Dendritic cell treated with granulocyte-macrophage colony-stimulating factor and Interleukin-4, amounts not matched to agents 40 ng/mL and 50 ng/mL, for 4 days (primary cell): ENCODE measurements around the gene QSER1.
"Not testable (repeated sequence)": the region's sequence is repeated elsewhere in the genome, so short reads cannot be mapped to it uniquely, and the experiment has no call there.

Experiments used
- H3K27ac Mint-ChIP-seq: one replicate; pipeline ENCODE4 v1.8.0; 2022; ENCODE audit warnings: mild to moderate bottlenecking, mixed read lengths
- H3K27me3 Mint-ChIP-seq: one replicate; pipeline ENCODE4 v1.8.0; 2022; ENCODE audit warnings: mild to moderate bottlenecking, mixed read lengths
- H3K36me3 Mint-ChIP-seq: one replicate; pipeline ENCODE4 v1.8.0; 2022; ENCODE audit warnings: low read depth, mixed read lengths
- H3K4me1 Mint-ChIP-seq: one replicate; pipeline ENCODE4 v1.8.0; 2022; ENCODE audit warnings: low read depth, mixed read lengths
- H3K4me3 Mint-ChIP-seq: one replicate; pipeline ENCODE4 v1.8.0; 2022; ENCODE audit warnings: mild to moderate bottlenecking, moderate library complexity, mixed read lengths
- H3K9me3 Mint-ChIP-seq: one replicate; pipeline ENCODE4 v1.8.0; 2022; ENCODE audit warnings: mixed read lengths
- intact Hi-C: fragments of 100-400 bp; cut with micrococcal nuclease; formaldehyde crosslinking; loops from one replicate; pipeline ENCODE4 v1.15.0; 2022

QSER1 gene

DNA sequence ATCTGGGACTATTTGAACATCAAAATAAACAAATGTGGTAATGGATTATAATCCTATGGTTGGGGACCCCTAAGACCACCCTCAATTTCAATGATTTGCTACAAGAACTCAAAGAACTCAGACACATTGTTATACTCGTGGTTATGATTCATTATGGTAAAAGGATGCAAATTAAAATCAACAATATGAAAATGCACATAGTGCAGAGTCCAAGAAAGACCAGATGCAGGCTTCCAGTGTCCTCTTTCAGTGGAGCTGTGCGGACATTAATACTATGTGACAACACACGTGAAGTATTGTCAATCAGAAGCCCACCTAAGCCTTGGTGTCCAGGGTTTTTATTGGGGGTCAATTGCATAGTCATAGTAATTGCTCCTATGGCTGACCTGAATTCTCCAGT lies 9.2 kb upstream of the QSER1 start:
- intact Hi-C loops: loop anchor here (5.0 kb wide), 1 partner anchor 236 kb away; no protein-coding TSS in a partner anchor
- H3K9me3 Mint-ChIP-seq: no peaks in the 10 kb centered on the region
- no peak overlapping the region for H3K4me3 Mint-ChIP-seq
- H3K36me3 Mint-ChIP-seq: no peaks in the 10 kb centered on the region
- H3K27ac Mint-ChIP-seq: no peak overlapping the region
- H3K27me3 Mint-ChIP-seq: no peaks in the 10 kb centered on the region
- H3K4me1 Mint-ChIP-seq: no peaks in the 10 kb centered on the region

GRCh38 chr11:32884023-32884422 lies 8.6 kb upstream of the QSER1 start:
- no peaks in the 10 kb centered on the region for H3K36me3 Mint-ChIP-seq
- H3K27me3 Mint-ChIP-seq: no peaks in the 10 kb centered on the region
- intact Hi-C loops: loop anchor here (5.0 kb wide), 1 partner anchor 237 kb away; no protein-coding TSS in a partner anchor
- no peak overlapping the region for H3K4me3 Mint-ChIP-seq
- no peaks in the 10 kb centered on the region for H3K4me1 Mint-ChIP-seq
- H3K27ac Mint-ChIP-seq: no peak overlapping the region
- no peaks in the 10 kb centered on the region for H3K9me3 Mint-ChIP-seq

- intact Hi-C loops: loop anchor here (5.0 kb wide), 1 partner anchor 238 kb away; no protein-coding TSS in a partner anchor
- no peaks in the 10 kb centered on the region for H3K27me3 Mint-ChIP-seq
- H3K9me3 Mint-ChIP-seq: no peaks in the 10 kb centered on the region
- H3K27ac Mint-ChIP-seq: no peak overlapping the region
- H3K36me3 Mint-ChIP-seq: no peaks in the 10 kb centered on the region
- H3K4me3 Mint-ChIP-seq: no peak overlapping the region
- no peaks in the 10 kb centered on the region for H3K4me1 Mint-ChIP-seq
Observed at GRCh38 chr11:32884770-32885384, 7.7 kb upstream of the QSER1 start.

DNA sequence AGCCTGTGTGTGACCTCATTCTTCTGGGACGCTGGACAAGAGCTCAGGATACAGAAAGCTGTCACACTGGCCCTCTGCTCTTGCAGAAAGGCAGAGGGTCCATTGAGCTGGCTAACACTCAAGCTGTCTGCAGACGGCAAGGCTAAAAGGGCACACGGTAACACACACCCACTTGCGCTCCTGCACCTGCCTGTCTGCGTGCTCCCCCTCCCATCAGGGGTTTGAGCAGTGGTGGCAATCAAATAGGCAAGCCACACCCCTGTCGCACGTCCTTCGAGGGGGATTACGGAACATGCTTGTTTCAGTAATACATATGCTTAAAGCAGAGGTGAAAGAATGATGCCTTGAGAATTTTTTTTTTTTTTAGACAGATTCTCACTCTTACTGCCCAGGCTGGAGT lies 7.1 kb upstream of the QSER1 start:
- Mint-ChIP-seq H3K27ac (no peak overlapping the region), H3K4me1 (no peaks in the 10 kb centered on the region), H3K27me3 (peaks cover 3% of the 10 kb centered on the region), H3K4me3 (no peak overlapping the region), H3K36me3 (no peaks in the 10 kb centered on the region), H3K9me3 (no peaks in the 10 kb centered on the region)
- intact Hi-C loops: no loop called here

DNA sequence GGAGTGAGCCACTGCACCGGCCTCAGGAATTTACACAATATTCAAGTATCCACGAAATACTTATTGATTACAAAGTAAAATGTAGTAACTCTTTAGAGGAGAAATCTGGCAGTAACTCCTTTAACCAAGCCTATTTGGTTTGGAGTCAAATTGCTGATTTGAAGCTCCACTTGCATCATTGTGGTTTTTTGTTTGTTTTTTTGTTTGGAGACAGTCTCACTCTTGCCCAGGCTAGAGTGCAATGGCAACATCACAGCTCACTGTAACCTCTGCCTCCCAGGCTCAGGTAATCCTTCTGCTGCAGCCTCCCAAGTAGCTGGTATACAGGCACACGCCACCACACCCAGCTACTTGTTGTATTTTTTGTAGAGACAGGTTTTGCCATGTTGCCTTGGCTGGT lies 6.4 kb upstream of the QSER1 start:
- Mint-ChIP-seq H3K36me3 (no peaks in the 10 kb centered on the region), H3K27ac (no peak overlapping the region), H3K4me3 (no peak overlapping the region), H3K9me3 (no peaks in the 10 kb centered on the region), H3K4me1 (peaks cover 2% of the 10 kb centered on the region), H3K27me3 (peaks cover 3% of the 10 kb centered on the region)
- intact Hi-C loops: no loop called here

- intact Hi-C loops, H3K27ac Mint-ChIP-seq, H3K27me3 Mint-ChIP-seq, H3K4me3 Mint-ChIP-seq, H3K9me3 Mint-ChIP-seq, H3K36me3 Mint-ChIP-seq: not testable (repeated sequence)
- H3K4me1 Mint-ChIP-seq: peaks cover 11% of the 10 kb centered on the region
Observed at GRCh38 chr11:32887707-32888383, 4.8 kb upstream of the QSER1 start.

DNA sequence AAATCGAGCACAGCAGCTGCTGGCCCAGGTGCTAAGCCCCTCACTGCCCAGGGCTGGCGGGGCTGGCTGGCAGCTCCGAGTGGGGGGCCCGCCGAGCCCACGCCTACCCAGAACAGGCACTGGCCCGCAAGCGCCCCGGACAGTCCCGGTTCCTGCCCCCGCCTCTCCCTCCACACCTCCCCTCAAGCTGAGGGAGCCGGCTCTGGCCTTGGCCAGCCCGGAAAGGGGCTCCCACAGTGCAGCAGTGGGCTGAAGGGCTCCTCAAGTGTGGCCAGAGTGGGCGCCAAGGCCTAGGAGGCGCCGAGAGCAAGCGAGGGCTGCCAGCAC lies 4.3 kb upstream of the QSER1 start:
- H3K4me3 Mint-ChIP-seq, H3K27me3 Mint-ChIP-seq, H3K36me3 Mint-ChIP-seq, H3K27ac Mint-ChIP-seq, H3K9me3 Mint-ChIP-seq, intact Hi-C loops: not testable (repeated sequence)
- peaks cover 11% of the 10 kb centered on the region for H3K4me1 Mint-ChIP-seq

GRCh38 chr11:32888805-32889204 lies 3.8 kb upstream of the QSER1 start:
- Mint-ChIP-seq H3K9me3 (no peaks in the 10 kb centered on the region), H3K4me3 (no peak overlapping the region), H3K27me3 (peaks cover 3% of the 10 kb centered on the region), H3K36me3 (peaks cover 12% of the 10 kb centered on the region), H3K27ac (no peak overlapping the region), H3K4me1 (peaks cover 11% of the 10 kb centered on the region)
- intact Hi-C loops: no loop called here

- Mint-ChIP-seq H3K9me3 (no peaks in the 10 kb centered on the region), H3K27me3 (peaks cover 3% of the 10 kb centered on the region), H3K4me1 (peaks cover 11% of the 10 kb centered on the region), H3K36me3 (peaks cover 16% of the 10 kb centered on the region), H3K27ac (peak overlapping the region; percentile 88), H3K4me3 (no peak overlapping the region)
- intact Hi-C loops: loop anchor here (5.0 kb wide), 3 partner anchors 59 to 171 kb away; no protein-coding TSS in a partner anchor
Observed at GRCh38 chr11:32890843-32891656, 1.6 kb upstream of the QSER1 start.

DNA sequence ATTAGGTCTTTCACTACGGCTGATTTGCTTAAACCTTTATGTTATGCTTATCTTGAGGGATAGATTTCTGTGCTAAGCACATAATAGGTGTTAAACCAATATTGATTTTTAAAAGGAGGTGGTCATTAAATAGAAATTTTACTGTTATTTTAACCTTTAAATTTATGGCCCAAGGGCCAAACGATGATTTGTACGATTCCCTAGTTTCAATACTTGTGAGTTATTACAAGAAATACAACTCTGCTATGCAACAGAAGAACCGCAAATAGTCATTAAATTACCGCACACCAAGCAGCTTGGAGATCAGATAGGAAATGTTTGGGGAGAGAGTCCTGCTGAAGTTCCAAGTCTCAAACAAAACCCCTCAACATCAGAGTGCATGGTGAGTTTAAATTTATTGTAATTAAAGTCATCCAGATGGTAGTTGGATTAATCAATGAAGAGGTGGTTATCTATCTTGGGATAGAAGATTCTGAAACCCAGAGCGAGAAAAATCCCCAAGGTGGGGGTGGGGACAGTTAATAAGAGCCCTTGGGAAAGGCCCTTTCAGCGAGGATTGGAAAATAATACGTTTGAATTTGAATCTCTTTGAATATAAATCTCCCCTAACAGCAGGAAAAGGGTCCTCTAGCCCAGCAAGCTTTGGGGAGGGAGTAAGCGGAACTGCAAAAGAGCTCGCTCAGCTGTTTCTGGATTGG lies 805 bp upstream of the QSER1 start:
- H3K4me3 Mint-ChIP-seq: peak overlapping the region; percentile 92
- no peaks in the 10 kb centered on the region for H3K9me3 Mint-ChIP-seq
- peaks cover 16% of the 10 kb centered on the region for H3K36me3 Mint-ChIP-seq
- H3K4me1 Mint-ChIP-seq: peaks cover 11% of the 10 kb centered on the region
- peaks cover 3% of the 10 kb centered on the region for H3K27me3 Mint-ChIP-seq
- intact Hi-C loops: loop anchor here (5.0 kb wide), 3 partner anchors 60 to 170 kb away; no protein-coding TSS in a partner anchor
- H3K27ac Mint-ChIP-seq: peak overlapping the region; percentile 88

- peak overlapping the region; percentile 92 for H3K4me3 Mint-ChIP-seq
- peaks cover 16% of the 10 kb centered on the region for H3K36me3 Mint-ChIP-seq
- H3K27ac Mint-ChIP-seq: peak overlapping the region; percentile 88
- H3K9me3 Mint-ChIP-seq: no peaks in the 10 kb centered on the region
- peaks cover 20% of the 10 kb centered on the region for H3K4me1 Mint-ChIP-seq
- peaks cover 3% of the 10 kb centered on the region for H3K27me3 Mint-ChIP-seq
- intact Hi-C loops: loop anchor here (5.0 kb wide), 3 partner anchors 61 to 169 kb away; no protein-coding TSS in a partner anchor
Observed at GRCh38 chr11:32893093-32893342, 407 bp downstream of the QSER1 start.

GRCh38 chr11:32893343-32894148 lies 935 bp downstream of the QSER1 start:
- Mint-ChIP-seq H3K36me3 (peaks cover 17% of the 10 kb centered on the region), H3K4me1 (peaks cover 21% of the 10 kb centered on the region), H3K9me3 (no peaks in the 10 kb centered on the region), H3K27me3 (peaks cover 3% of the 10 kb centered on the region), H3K27ac (peak overlapping the region; percentile 88), H3K4me3 (peak overlapping the region; percentile 92)
- intact Hi-C loops: loop anchor here (5.0 kb wide), 3 partner anchors 61 to 169 kb away; no protein-coding TSS in a partner anchor

GRCh38 chr11:32894149-32894827 lies 1.7 kb downstream of the QSER1 start:
- H3K4me1 Mint-ChIP-seq: peaks cover 28% of the 10 kb centered on the region
- peak overlapping the region; percentile 92 for H3K4me3 Mint-ChIP-seq
- peaks cover 22% of the 10 kb centered on the region for H3K36me3 Mint-ChIP-seq
- peaks cover 3% of the 10 kb centered on the region for H3K27me3 Mint-ChIP-seq
- intact Hi-C loops: loop anchor here (5.0 kb wide), 3 partner anchors 62 to 168 kb away; no protein-coding TSS in a partner anchor
- H3K27ac Mint-ChIP-seq: peak overlapping the region; percentile 88
- H3K9me3 Mint-ChIP-seq: no peaks in the 10 kb centered on the region
